Frontal cortex (tissue), 4 donors: ENCODE measurements around the gene FBXO47. TPM values are rescaled to one million over a fixed set of nuclear protein-coding genes. Genes with fewer than 3 reads are reported as not detected.

Experiments
- DNase-seq, 2 donors: peaks; one replicate each; pipeline ENCODE4 v3.0.0; 2012; ENCODE audit warnings: low spot score in 2 of 2
- FAIRE-seq: peaks from 2 replicates; lab custom pipeline; 2012; peaks lifted over from hg19 to GRCh38; lab: Jason Lieb, UNC
- small RNA-seq: library from RNA; depleted of rRNA; stranded (forward); fragments of <200 nt; gene quantifications from one replicate; pipeline ENCODE3, GENCODE V24; 2014
- total RNA-seq: library from RNA; depleted of rRNA; stranded (reverse); fragments of >200 nt; gene quantifications from one replicate; pipeline ENCODE4 v1.2.3, GENCODE V29; 2014
- donor health status: control.
- donor health status: control.
- donor health status: control.

FBXO47 gene
- total RNA-seq, 1 donor from 2014 or later: not detected

GRCh38 chr17:38890410-38890746 lies 76.8 kb downstream of the FBXO47 start:
- no peak for FAIRE-seq
- no peak for DNase-seq

- FAIRE-seq: no peak
Measured at GRCh38 chr17:38889745-38890409, 77.3 kb downstream of the FBXO47 start.

GRCh38 chr17:38888842-38889241 lies 78.4 kb downstream of the FBXO47 start:
- FAIRE-seq (no peak), DNase-seq (no peak)

More at GRCh38 chr17:38889745-38890409, 77.3 kb downstream of the FBXO47 start:
- DNase-seq: no peak

GRCh38 chr17:38886643-38887010 lies 80.6 kb downstream of the FBXO47 start:
- FAIRE-seq: no peak
- no peak for DNase-seq

Small RNAs within 50 kb of the gene (small RNA-seq; reads per million reads assigned to genes)
- gene MIR6779: not detected

Other genes with a start within 250 kb of the FBXO47 start
- 0.82 TPM for gene CISD3, start 237.1 kb downstream of the FBXO47 start, total RNA-seq
- 8.2 TPM for gene PCGF2, start 219.1 kb downstream of the FBXO47 start, total RNA-seq
- gene PSMB3, start 214.7 kb downstream of the FBXO47 start, total RNA-seq: 196 TPM
- 172 TPM for gene PIP4K2B, start 167.8 kb downstream of the FBXO47 start, total RNA-seq
- gene CWC25, start 142.1 kb downstream of the FBXO47 start, total RNA-seq: 9.4 TPM
- 1,517 TPM for gene RPL23, start 113.7 kb downstream of the FBXO47 start, total RNA-seq
- 44.0 TPM for gene LASP1, start 97.3 kb downstream of the FBXO47 start, total RNA-seq
- 9.8 TPM for gene PLXDC1, start 184.2 kb upstream of the FBXO47 start, total RNA-seq
- gene ARL5C, start 198.8 kb upstream of the FBXO47 start, total RNA-seq: not detected
- gene CACNB1, start 230.3 kb upstream of the FBXO47 start, total RNA-seq: 14.3 TPM
- 1,210 TPM for gene RPL19, start 232.9 kb upstream of the FBXO47 start, total RNA-seq